H1 (cell line): ENCODE results near the gene TYRO3. TPM values are rescaled to one million over a fixed set of nuclear protein-coding genes. Genes with fewer than 3 reads are reported as not detected.

Experiments
- CTCF ChIA-PET: fragments of 300-600 bp; sonication (Branson Sonifier 250); formaldehyde crosslinking; loops from one replicate; lab custom pipeline; 2021; ENCODE audit not compliant: partially characterized antibody; lab: Charles Lee
- POLR2A ChIA-PET: fragments of 300-600 bp; sonication (Branson Sonifier 250); formaldehyde crosslinking; loops from one replicate; lab custom pipeline; 2021; ENCODE audit warnings: inconsistent platforms; ENCODE audit not compliant: partially characterized antibody; lab: Charles Lee
- DNase-seq, 2 experiments: peaks; one replicate each; pipeline versions ENCODE4 v3.0.0 to v3.0.0-alpha.2; 2010 to 2022; ENCODE audit warnings: low spot score in 2 of 2, low read depth in 1 of 2, mixed read lengths in 1 of 2
- FAIRE-seq: peaks from 2 replicates; lab custom pipeline; 2011; peaks lifted over from hg19 to GRCh38; lab: Jason Lieb, UNC
- H2AFZ ChIP-seq: 2 replicates; pipeline ENCODE4 v1.8.1; 2012; ENCODE audit warnings: low read length, inconsistent platforms
- H2AK5ac ChIP-seq: 2 replicates; pipeline ENCODE4 v1.6.1; 2013; ENCODE audit warnings: low read depth, low read length
- H2BK120ac ChIP-seq: replicated peaks from 2 replicates; pipeline ENCODE3; 2013; ENCODE audit warnings: low read depth, low read length, inconsistent platforms
- H2BK12ac ChIP-seq: 2 replicates; pipeline ENCODE4 v1.6.1; 2013; ENCODE audit warnings: low read depth, low read length
- H2BK15ac ChIP-seq: 2 replicates; pipeline ENCODE4 v1.6.1; 2013; ENCODE audit warnings: low read length
- H2BK20ac ChIP-seq: 2 replicates; pipeline ENCODE4 v1.6.1; 2013; ENCODE audit warnings: low read length
- H2BK5ac ChIP-seq: 2 replicates; pipeline ENCODE4 v1.6.1; 2013; ENCODE audit warnings: low read depth, low read length
- H3K14ac ChIP-seq: 2 replicates; pipeline ENCODE4 v1.6.1; 2013; ENCODE audit warnings: inconsistent platforms; ENCODE audit not compliant: insufficient read length
- H3K18ac ChIP-seq: 2 replicates; pipeline ENCODE4 v1.6.1; 2013; ENCODE audit warnings: low read length; ENCODE audit errors: extremely low read depth
- H3K23ac ChIP-seq: 2 replicates; pipeline ENCODE4 v1.6.1; 2013; ENCODE audit warnings: inconsistent platforms; ENCODE audit not compliant: insufficient read length
- H3K23me2 ChIP-seq: 2 replicates; pipeline ENCODE4 v1.6.1; 2013; ENCODE audit warnings: low read depth, low read length
- H3K27ac ChIP-seq: 2 replicates; pipeline ENCODE4 v1.6.1; 2011; ENCODE audit warnings: low read depth, low read length, inconsistent platforms
- H3K27me3 ChIP-seq, 4 experiments: replicated peaks in 1 of 4; 1 replicate in 1 of 4; 2 replicates in 3 of 4; pipeline versions ENCODE4 v1.6.1 to v1.8.1; 2011 to 2013; ENCODE audit warnings: low read length in 3 of 4, mild to moderate bottlenecking in 3 of 4, inconsistent platforms in 2 of 4, mixed read lengths in 2 of 4, moderate library complexity in 1 of 4; ENCODE audit not compliant: control insufficient read depth in 3 of 4, insufficient read depth in 3 of 4; ENCODE audit errors: extremely low read depth in 1 of 4
- H3K36me3 ChIP-seq, 4 experiments: 2 replicates each; pipeline versions ENCODE4 v1.6.1 to v1.8.1; 2011 to 2013; ENCODE audit warnings: mild to moderate bottlenecking in 4 of 4, low read length in 3 of 4, moderate library complexity in 2 of 4, control low read depth in 1 of 4, inconsistent platforms in 1 of 4; ENCODE audit not compliant: insufficient read depth in 4 of 4, control insufficient read depth in 2 of 4
- H3K4ac ChIP-seq: replicated peaks from 2 replicates; pipeline ENCODE3; 2013; ENCODE audit warnings: low read length, low read depth, mixed read lengths, inconsistent platforms; ENCODE audit not compliant: insufficient read length
- H3K4me1 ChIP-seq, 4 experiments: replicated peaks in 1 of 4; 1 replicate in 1 of 4; 2 replicates in 3 of 4; pipeline versions ENCODE4 v1.6.1 to v1.8.1; 2011 to 2013; ENCODE audit warnings: low read length in 3 of 4, inconsistent platforms in 2 of 4, mixed read lengths in 1 of 4; ENCODE audit not compliant: insufficient read depth in 4 of 4, control insufficient read depth in 3 of 4
- H3K4me2 ChIP-seq, 2 experiments: 2 replicates each; pipeline versions ENCODE4 v1.6.1 to v1.8.1; 2011 to 2013; ENCODE audit warnings: low read depth in 2 of 2, low read length in 2 of 2, control low read depth in 1 of 2, inconsistent platforms in 1 of 2, mild to moderate bottlenecking in 1 of 2; ENCODE audit not compliant: insufficient read depth in 1 of 2
- H3K4me3 ChIP-seq, 4 experiments: fragments of 200-600, 300-600 bp in 1 of 4; sonication (generic), shearing (Covaris generic), sonication (Bioruptor Twin) in 1 of 4; 2 replicates each; pipeline versions ENCODE4 v1.5.1 to v1.8.1; 2011 to 2016; ENCODE audit warnings: low read length in 4 of 4, low read depth in 3 of 4, control low read depth in 2 of 4, inconsistent platforms in 2 of 4, mild to moderate bottlenecking in 2 of 4, mixed read lengths in 1 of 4, moderate library complexity in 1 of 4; ENCODE audit not compliant: insufficient read depth in 2 of 4; ENCODE audit errors: extremely low read depth in 1 of 4
- H3K56ac ChIP-seq: replicated peaks from 2 replicates; pipeline ENCODE3; 2013; ENCODE audit warnings: low read depth, mild to moderate bottlenecking, mixed read lengths, low read length, inconsistent platforms; ENCODE audit not compliant: insufficient read length
- H3K79me1 ChIP-seq: 2 replicates; pipeline ENCODE4 v1.6.1; 2013; ENCODE audit warnings: low read depth, low read length, control low read depth
- H3K79me2 ChIP-seq, 2 experiments: 2 replicates each; pipeline versions ENCODE4 v1.6.1 to v1.8.1; 2012 to 2013; ENCODE audit warnings: low read length in 2 of 2, mild to moderate bottlenecking in 2 of 2, inconsistent platforms in 1 of 2; ENCODE audit not compliant: insufficient read depth in 2 of 2, control insufficient read depth in 1 of 2
- H3K9ac ChIP-seq, 4 experiments: replicated peaks in 1 of 4; 1 replicate in 1 of 4; 2 replicates in 3 of 4; pipeline versions ENCODE4 v1.6.1 to v1.8.1; 2011 to 2013; ENCODE audit warnings: low read depth in 3 of 4, low read length in 3 of 4, control low read depth in 2 of 4, mild to moderate bottlenecking in 2 of 4, moderate library complexity in 2 of 4, inconsistent platforms in 1 of 4; ENCODE audit errors: extremely low read depth in 1 of 4
- H3K9me3 ChIP-seq, 2 experiments: 2 replicates each; pipeline versions ENCODE4 v1.6.1 to v1.8.1; 2012 to 2013; ENCODE audit warnings: mild to moderate bottlenecking in 2 of 2, moderate library complexity in 2 of 2, control low read depth in 1 of 2, inconsistent platforms in 1 of 2, low read depth in 1 of 2, low read length in 1 of 2, mixed read lengths in 1 of 2; ENCODE audit not compliant: insufficient read depth in 2 of 2
- H4K20me1 ChIP-seq, 2 experiments: replicated peaks in 1 of 2; 2 replicates each; pipeline versions ENCODE3 to v1.8.1; 2011 to 2013; ENCODE audit warnings: inconsistent platforms in 2 of 2, low read length in 2 of 2, mild to moderate bottlenecking in 1 of 2; ENCODE audit not compliant: insufficient read depth in 2 of 2, control insufficient read depth in 1 of 2
- H4K5ac ChIP-seq: 2 replicates; pipeline ENCODE4 v1.6.1; 2013; ENCODE audit warnings: low read length, low read depth, mixed read lengths, inconsistent platforms; ENCODE audit not compliant: insufficient read length
- H4K8ac ChIP-seq: 2 replicates; pipeline ENCODE4 v1.8.0; 2013; ENCODE audit warnings: mild to moderate bottlenecking, moderate library complexity, low read length, inconsistent platforms; ENCODE audit not compliant: insufficient read depth; ENCODE audit errors: extremely low read depth
- H4K91ac ChIP-seq: replicated peaks from 2 replicates; pipeline ENCODE3; 2013; ENCODE audit warnings: low read length, mixed read lengths, inconsistent platforms; ENCODE audit not compliant: insufficient read length
- POU5F1 ChIP-seq: IDR thresholded peaks from 2 replicates; pipeline ENCODE4 v1.6.1; 2011; ENCODE audit warnings: low read depth, mild to moderate bottlenecking, low read length, moderate library complexity
- RAD21 ChIP-seq, 2 experiments: IDR thresholded peaks in 1 of 2; conservative IDR thresholded peaks in 1 of 2; 2 replicates each; pipeline ENCODE4 v1.6.1; 2011; ENCODE audit warnings: low read depth in 2 of 2, low read length in 2 of 2, improper control_type of control experiment in 1 of 2, inconsistent platforms in 1 of 2, mild to moderate bottlenecking in 1 of 2, moderate library complexity in 1 of 2
- RXRA ChIP-seq: IDR thresholded peaks from 2 replicates; pipeline ENCODE4 v1.6.1; 2011; ENCODE audit warnings: low read depth, mild to moderate bottlenecking, low read length, moderate library complexity; ENCODE audit not compliant: insufficient read depth
- SAP30 ChIP-seq: fragments of 300-600 bp; sonication (generic); IDR thresholded peaks from 2 replicates; pipeline ENCODE4 v1.7.1; 2012; ENCODE audit warnings: low read length, moderate library complexity, mild to moderate bottlenecking, inconsistent platforms; ENCODE audit not compliant: insufficient read depth, insufficient replicate concordance
- WGBS, 2 experiments: shearing (Covaris generic) in 1 of 2; methylation state at CpG; one replicate each; pipeline versions ENCODE4 v1.1.6 to v1.1.7; 2013 to 2015; ENCODE audit warnings: low lambda C conversion rate in 2 of 2, mixed read lengths in 2 of 2, inconsistent platforms in 1 of 2, low coverage in 1 of 2, missing lambda C conversion rate in 1 of 2; ENCODE audit not compliant: insufficient replicate concordance in 2 of 2, insufficient coverage in 1 of 2, insufficient read length in 1 of 2; ENCODE audit errors: extremely low coverage in 1 of 2, missing lambda C conversion rate in 1 of 2; 5-methylcytosine and 5-hydroxymethylcytosine counted together
- polyA plus RNA-seq, 7 experiments: library from polyadenylated mRNA; depleted of rRNA in 3 of 7; stranded (reverse) in 5 of 7; unstranded in 2 of 7; fragments of >200 nt in 5 of 7; fragments of 200-250 nt in 2 of 7; gene quantifications; 1 replicate in 5 of 7; 2 replicates in 1 of 7; 4 replicates in 1 of 7; pipeline versions ENCODE4 v1.2.1 to v1.2.3, GENCODE V29; 2011 to 2013; ENCODE audit warnings: missing spikeins in 2 of 7, mixed read lengths in 2 of 7
- total RNA-seq: library from RNA; stranded (reverse); fragmentation: NEBNext Ultra II Directional; extraction: Animal tissue kit (Norgen Biotek cat#: 25700); gene quantifications from 2 replicates; pipeline ENCODE4 v1.2.1, GENCODE V29; 2021

The TYRO3 gene
- total and polyA plus RNA-seq, 2 of the 8 experiments (the other 6 are each of a cell fraction or from before 2014, with no cell fraction given): 82.7 to 98.8 TPM

DNA sequence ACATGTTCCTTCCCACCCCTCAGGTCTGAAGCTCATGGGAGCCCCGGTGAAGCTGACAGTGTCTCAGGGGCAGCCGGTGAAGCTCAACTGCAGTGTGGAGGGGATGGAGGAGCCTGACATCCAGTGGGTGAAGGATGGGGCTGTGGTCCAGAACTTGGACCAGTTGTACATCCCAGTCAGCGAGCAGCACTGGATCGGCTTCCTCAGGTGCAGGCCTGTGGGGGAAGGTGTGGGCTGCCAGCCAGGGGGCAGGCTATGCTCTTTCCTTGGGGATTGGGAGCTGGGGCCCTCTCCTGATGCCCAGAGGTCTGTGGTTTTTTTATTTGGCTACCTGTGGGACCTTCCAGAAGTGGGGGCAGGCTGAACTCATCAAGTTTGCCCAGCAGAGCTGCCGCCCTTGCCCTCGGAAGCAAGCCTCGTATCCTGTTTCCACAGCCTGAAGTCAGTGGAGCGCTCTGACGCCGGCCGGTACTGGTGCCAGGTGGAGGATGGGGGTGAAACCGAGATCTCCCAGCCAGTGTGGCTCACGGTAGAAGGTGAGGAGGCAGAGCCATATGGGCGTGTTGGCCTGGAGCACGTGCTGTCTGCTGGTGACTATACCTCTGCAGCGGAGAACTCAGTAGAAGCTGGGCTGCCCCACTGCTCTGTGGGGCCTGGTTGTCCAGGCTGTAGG, 2.2 kb downstream of the TYRO3 start:
- no peak overlapping the region for H3K14ac ChIP-seq
- peak overlapping the region; percentile 51 to 99 for H3K4me2 ChIP-seq
- peak overlapping the region; percentile 97 for H2AK5ac ChIP-seq
- H4K20me1 ChIP-seq: peaks cover 0 to 3% of the 10 kb centered on the region in 2 experiments
- H3K36me3 ChIP-seq: peaks cover 0 to 41% (median 4%) of the 10 kb centered on the region in 4 experiments; a peak in 5 of 8 replicates
- peaks cover 7% of the 10 kb centered on the region; the same call in 1 of the 2 replicates for H3K23me2 ChIP-seq
- H4K91ac ChIP-seq: peak overlapping the region; percentile 86
- H2BK20ac ChIP-seq: 0 out of 2 replicates have a peak overlapping the region, but pooled peaks have one; percentile 87
- peak overlapping the region; percentile 83; the same call in 1 of the 2 replicates for H2BK15ac ChIP-seq
- peaks cover 25 to 61% (median 51%) of the 10 kb centered on the region in 4 experiments for H3K4me1 ChIP-seq
- FAIRE-seq (no peak), DNase-seq (no peak)
- 0 out of 2 replicates have a peak overlapping the region, but pooled peaks have one; percentile 22 for H3K27ac ChIP-seq
- no peak overlapping the region for H3K9ac ChIP-seq
- H3K23ac ChIP-seq: no peak overlapping the region
- H3K27me3 ChIP-seq: no peaks in the 10 kb centered on the region; a peak in 1 of 7 replicates
- peak overlapping the region; percentile 72; the same call in 1 of the 2 replicates for H3K18ac ChIP-seq
- 89% methylated on average over 16 of the region's 16 CpGs; no CpG with 5 or more reads in 1 of the 2 experiments for WGBS, 2 experiments
- H3K79me2 ChIP-seq: peaks cover 0 to 21% of the 10 kb centered on the region in 2 experiments; a peak in 1 of 4 replicates
- TF ChIP-seq POU5F1 (no peak), SAP30 (no peak), RXRA (no peak), RAD21 (IDR thresholded peaks at IDR 0.05 in 1 of 2, conservative IDR thresholded peaks at IDR 0.05 in 1 of 2; ENCODE audit: low read depth in 2 of 2, low read length in 2 of 2) (peak; percentile 9 to 27; a peak in 2 of 4 replicates)
- TF ChIP-seq, all 59 proteins: peak for 1
- Histone ChIP-seq H4K5ac (peak overlapping the region; percentile 37), H3K9me3 (no peaks in the 10 kb centered on the region), H3K56ac (peak overlapping the region; percentile 60), H3K4me3 (peak overlapping the region in 1 of 4 experiments; percentile 96; a peak in 1 of 8 replicates), H3K79me1 (no peaks in the 10 kb centered on the region; the same call in none of the 2 replicates), H2BK120ac (peak overlapping the region; percentile 60), H2BK5ac (peak overlapping the region; percentile 80; the same call in 1 of the 2 replicates), H3K4ac (peak overlapping the region; percentile 41), H2AFZ (no peak overlapping the region), H4K8ac (peak overlapping the region; percentile 66), H2BK12ac (peak overlapping the region; percentile 93)
- ChIA-PET POLR2A (interaction anchor here (0.6 to 21.2 kb wide), 11 partner anchors 9 to 250 kb away, joined by 3 to 643 read pairs (median 4); partner anchors contain the start of genes LTK and RPAP1), CTCF (interaction anchor here (0.6 to 5.5 kb wide), 16 partner anchors 8 to 1286 kb away, joined by 3 to 80 read pairs (median 4); no protein-coding TSS in a partner anchor)
